ENCODE data around the gene FAM13C. TPM values are rescaled to one million over a fixed set of nuclear protein-coding genes. Genes with fewer than 3 reads are reported as not detected.

FAM13C gene
- total RNA-seq, 1 donor from 2014 or later = not detected

DNA sequence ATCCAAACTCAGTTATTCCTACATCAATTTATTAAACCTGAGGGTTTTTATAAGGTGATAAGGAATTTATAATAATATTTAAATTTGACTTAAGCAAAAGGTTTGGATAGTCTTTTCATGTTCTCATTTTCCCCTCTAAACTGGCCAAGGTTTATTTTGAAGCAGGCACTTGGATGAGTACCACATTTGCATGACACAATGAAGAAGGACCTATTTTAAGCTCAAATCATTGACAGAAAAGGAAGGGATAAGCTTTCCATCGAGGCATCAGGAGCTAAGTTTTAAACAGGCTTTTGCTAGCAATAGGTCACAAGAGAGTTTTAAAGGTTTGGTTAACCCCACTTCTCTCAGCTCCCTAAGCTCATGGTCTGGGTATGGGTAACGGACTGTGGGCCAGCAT is 28.7 kb upstream of the FAM13C start:
- H3K4me3 ChIP-seq (ENCODE audit: low read depth, low read length) = no peak overlapping the region
- DNase-seq (ENCODE audit: low read depth) = no peak
- TF ChIP-seq, protein P1, sequence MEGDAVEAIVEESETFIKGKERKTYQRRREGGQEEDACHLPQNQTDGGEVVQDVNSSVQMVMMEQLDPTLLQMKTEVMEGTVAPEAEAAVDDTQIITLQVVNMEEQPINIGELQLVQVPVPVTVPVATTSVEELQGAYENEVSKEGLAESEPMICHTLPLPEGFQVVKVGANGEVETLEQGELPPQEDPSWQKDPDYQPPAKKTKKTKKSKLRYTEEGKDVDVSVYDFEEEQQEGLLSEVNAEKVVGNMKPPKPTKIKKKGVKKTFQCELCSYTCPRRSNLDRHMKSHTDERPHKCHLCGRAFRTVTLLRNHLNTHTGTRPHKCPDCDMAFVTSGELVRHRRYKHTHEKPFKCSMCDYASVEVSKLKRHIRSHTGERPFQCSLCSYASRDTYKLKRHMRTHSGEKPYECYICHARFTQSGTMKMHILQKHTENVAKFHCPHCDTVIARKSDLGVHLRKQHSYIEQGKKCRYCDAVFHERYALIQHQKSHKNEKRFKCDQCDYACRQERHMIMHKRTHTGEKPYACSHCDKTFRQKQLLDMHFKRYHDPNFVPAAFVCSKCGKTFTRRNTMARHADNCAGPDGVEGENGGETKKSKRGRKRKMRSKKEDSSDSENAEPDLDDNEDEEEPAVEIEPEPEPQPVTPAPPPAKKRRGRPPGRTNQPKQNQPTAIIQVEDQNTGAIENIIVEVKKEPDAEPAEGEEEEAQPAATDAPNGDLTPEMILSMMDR (conservative IDR thresholded peaks at IDR 0.05; ENCODE audit: low read depth, low read length) = no peak

DNA sequence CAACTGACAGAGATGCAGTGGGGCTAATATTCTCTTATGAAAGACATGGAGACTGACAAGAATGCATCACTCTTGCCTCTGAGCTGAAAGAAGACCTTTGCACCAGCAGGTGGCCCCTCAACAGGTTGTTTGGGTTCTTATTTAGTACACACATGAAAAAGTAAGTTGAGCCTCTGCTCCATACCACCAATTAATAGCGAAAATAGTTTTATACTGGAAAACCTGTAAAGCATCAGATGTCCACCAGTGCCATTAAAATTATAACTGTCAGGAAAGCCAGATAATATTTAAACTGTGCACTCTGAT is 26.3 kb upstream of the FAM13C start:
- TF ChIP-seq, protein P1 (conservative IDR thresholded peaks at IDR 0.05; ENCODE audit: low read depth, low read length) = peak; percentile 20
- H3K4me3 ChIP-seq (ENCODE audit: low read depth, low read length) = no peak overlapping the region
- no peak for DNase-seq (ENCODE audit: low read depth)

DNA sequence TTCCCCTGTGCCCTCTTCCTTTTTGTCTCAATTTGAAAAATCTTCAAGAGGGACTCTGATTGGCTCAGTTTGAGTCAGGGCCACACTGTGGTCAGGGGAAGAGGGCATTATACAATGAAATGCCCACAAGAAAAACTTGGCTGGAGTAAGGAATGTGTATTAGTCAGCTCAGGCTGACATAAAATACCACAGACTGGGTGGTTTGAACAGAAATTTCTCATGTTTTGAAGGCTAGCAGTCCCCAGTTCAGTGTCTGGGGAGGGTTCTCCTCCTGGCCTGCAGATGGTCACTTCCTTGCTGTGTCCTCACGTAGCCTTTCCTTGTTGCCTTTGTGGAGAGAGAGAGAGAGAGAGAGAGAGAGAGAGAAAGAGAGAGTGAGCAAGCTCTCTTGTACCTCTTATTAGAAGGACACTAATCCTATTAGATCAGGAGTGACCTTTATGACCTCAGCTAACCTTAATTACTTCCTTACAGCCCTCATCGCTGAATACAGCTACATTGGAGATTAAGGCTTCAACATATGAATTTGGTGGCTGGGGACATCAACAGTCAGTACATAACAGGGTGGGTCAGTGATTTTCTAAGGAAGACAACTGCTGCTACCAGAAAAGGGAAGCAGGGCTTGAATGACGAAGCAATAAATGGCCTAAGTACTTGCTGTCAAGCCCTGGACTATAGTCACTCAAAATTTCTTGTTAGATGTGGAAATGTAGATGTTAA is 25.8 kb upstream of the FAM13C start:
- DNase-seq (ENCODE audit: low read depth) = peak; percentile 89
- TF ChIP-seq, protein P1 (conservative IDR thresholded peaks at IDR 0.05; ENCODE audit: low read depth, low read length) = no peak
- H3K4me3 ChIP-seq (ENCODE audit: low read depth, low read length) = no peak overlapping the region

DNA sequence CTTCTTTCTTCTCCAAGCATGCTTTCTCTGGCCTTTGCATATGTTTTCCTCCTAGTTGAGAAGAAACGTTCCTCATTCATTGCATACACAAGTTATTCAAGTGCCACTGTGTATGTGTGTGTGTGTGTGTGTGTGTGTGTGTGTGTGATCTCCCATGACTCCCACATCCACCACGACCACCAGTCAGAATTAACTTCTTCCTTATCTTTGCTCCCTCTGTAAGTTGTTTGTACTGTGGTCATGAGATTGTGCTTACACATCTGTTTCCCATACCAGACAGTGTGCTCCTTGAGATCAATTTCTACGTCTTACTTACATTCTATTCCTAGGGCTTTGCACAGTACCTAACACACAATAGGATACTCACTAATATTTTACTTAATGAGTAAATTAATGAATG is 22.4 kb upstream of the FAM13C start:
- no peak for DNase-seq (ENCODE audit: low read depth)
- H3K4me3 ChIP-seq (ENCODE audit: low read depth, low read length) = no peak overlapping the region
- TF ChIP-seq, protein P1 (conservative IDR thresholded peaks at IDR 0.05; ENCODE audit: low read depth, low read length) = no peak

DNA sequence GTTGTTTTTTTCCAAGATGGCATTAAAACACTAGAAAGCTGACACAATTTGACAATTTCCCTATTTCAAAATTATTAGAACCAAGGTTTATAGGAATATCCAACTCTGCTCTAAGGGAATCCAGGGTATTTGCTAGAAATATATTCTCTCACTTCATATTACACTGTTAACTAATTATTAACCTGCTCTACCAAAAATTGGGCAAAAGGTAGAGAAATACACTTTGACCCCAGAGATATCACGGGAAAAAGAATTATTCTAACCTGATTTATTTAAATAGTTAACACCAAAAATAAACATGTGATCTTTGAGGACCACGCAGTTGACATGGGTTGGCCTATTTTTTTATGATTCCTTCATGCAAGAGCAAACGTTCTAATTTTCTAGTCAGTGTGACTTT is 21.6 kb upstream of the FAM13C start:
- DNase-seq (ENCODE audit: low read depth) = no peak
- TF ChIP-seq, protein P1 (conservative IDR thresholded peaks at IDR 0.05; ENCODE audit: low read depth, low read length) = no peak
- H3K4me3 ChIP-seq (ENCODE audit: low read depth, low read length) = no peak overlapping the region

DNA sequence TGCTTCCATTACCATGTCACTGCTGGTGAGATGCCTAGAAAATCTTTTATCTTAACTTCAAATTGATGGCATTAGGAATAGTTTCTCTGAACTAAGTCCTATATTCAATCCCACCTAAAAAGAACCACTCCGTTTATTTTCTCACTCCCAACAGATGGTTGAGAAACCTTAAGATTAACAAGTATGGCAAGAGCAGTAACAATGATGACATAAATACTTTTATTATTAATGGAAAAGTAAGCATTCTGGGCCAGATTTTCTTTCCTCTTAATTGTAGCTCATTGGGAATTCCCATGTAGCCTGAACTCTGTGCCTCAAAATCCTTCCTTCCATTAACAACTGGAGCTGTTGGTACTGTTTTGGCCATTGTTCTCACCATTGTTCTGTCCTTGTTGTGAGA is 21.1 kb upstream of the FAM13C start:
- H3K4me3 ChIP-seq (ENCODE audit: low read depth, low read length) = no peak overlapping the region
- TF ChIP-seq, protein P1 (conservative IDR thresholded peaks at IDR 0.05; ENCODE audit: low read depth, low read length) = no peak
- no peak for DNase-seq (ENCODE audit: low read depth)

DNA sequence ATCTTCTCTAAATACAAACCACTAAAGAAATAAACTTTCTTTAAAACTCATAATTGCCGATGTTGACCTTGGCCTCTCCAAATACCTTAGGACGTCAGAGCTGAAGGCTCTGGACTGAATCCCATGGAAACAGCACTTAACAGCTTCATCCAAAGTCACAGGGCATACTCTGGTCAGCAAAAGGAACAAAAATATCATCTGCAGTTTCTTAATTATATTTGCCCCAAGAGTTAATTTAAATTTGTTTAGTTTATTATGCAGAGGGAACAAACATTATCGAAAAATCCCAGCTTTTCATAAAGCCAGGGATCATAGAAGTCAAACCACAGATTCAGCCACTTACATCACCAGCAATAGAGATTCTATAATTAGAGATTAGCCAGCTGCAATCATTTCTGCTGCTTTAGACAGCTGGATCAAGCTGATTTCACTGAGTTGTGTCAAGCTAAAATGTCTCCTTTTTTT is 20.5 kb upstream of the FAM13C start:
- DNase-seq (ENCODE audit: low read depth) = no peak
- no peak overlapping the region for H3K4me3 ChIP-seq (ENCODE audit: low read depth, low read length)
- TF ChIP-seq, protein P1 (conservative IDR thresholded peaks at IDR 0.05; ENCODE audit: low read depth, low read length) = no peak

Data from epithelial cell of proximal tubule (primary cell).